CD4-positive, alpha-beta T cell treated with Interleukin-1 beta for 1 hour (primary cell): ENCODE results near the gene TMEM132C.

Experiments used
- DNase-seq, 2 donors: peaks; one replicate each; pipeline ENCODE4 v3.0.0-alpha.2; 2020 to 2022

The TMEM132C gene

GRCh38 chr12:128509170-128509569 is 242.2 kb downstream of the TMEM132C start:
- DNase-seq = no peak

- no peak for DNase-seq
Observed at GRCh38 chr12:128510511-128510910, 243.5 kb downstream of the TMEM132C start.

DNA sequence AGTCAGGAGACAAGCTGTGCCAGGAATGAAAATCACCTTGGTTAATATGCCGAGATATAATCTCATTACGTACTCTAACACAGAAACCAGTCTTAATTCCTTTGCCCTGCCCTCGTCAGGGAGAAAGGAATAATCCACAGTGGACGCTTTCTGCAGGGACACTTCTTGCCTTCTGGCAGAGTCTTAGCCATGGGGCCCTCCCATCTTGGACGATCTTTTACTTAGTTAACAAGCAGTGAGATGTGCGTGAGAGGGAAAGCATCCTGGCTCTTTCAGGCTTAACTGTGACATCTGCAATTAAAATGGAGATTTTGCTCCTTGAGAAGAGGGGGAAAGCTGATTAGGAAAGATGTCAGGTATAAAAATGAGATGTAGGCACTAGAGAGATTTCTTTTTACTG is 246.4 kb downstream of the TMEM132C start:
- no peak for DNase-seq

GRCh38 chr12:128513831-128514230 is 246.9 kb downstream of the TMEM132C start:
- no peak for DNase-seq

- no peak for DNase-seq
Observed at GRCh38 chr12:128518644-128519043, 251.7 kb downstream of the TMEM132C start.

DNA sequence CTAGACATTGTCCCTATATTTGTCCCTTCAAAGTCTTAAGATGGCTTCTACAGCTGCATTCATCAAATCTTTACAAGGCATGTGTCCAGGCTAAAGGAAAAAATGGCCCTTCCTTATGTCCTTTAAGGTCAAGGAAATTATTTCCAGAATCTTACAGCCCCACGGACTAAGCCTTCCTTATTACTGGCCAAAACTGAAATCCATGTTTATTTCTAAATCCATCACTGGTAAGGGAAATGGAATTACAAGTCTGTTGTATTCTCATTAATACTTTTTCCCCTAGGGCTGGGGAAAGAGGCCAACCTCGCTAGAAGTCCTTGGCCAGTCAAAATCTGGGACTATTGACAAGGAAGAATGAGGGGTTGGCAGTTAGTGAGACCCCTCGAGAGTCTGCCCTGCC is 252.5 kb downstream of the TMEM132C start:
- no peak for DNase-seq

- no peak for DNase-seq
Observed at GRCh38 chr12:128521981-128522380, 255.0 kb downstream of the TMEM132C start.

DNA sequence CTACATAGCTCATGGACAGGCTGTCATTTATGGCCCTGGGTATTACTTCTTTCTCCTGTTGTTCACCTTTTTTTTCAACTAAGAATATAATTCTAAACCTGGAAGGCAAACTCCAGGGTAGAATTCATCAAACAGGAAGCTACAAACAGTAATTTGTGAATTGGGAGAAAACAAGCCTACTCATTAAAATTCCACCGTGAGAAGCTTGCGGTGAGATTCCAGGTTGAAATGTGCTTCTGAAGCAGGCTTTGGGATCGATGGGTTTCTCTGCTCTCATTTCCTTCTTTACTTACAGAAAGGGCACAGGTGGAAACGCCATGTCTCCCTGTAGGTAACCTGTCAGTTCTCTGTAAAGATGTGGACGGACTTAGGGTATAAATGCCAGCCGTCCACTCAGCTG is 257.5 kb downstream of the TMEM132C start:
- no peak for DNase-seq

DNA sequence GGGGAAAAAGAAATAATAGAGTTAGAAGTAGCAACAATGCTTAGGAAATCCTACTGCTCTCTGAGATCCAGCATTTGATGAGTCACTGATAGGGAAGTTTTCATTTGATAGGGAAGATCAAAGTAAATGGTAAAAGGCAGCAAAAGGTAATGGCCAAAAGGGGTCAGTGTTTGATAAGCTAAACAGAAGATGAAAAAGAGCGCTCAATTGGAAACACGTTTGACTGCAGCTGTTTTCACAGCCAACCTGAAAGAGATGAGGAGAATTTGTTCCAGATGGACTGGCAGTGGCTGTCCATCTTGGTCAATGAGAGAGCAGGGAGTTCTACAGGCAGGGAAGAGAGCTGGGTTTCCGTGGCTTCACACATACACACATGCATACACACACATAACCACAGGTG is 264.2 kb downstream of the TMEM132C start:
- no peak for DNase-seq

GRCh38 chr12:128534906-128535305 is 267.9 kb downstream of the TMEM132C start:
- DNase-seq = peak in 1 of 2 donors; percentile 12

DNA sequence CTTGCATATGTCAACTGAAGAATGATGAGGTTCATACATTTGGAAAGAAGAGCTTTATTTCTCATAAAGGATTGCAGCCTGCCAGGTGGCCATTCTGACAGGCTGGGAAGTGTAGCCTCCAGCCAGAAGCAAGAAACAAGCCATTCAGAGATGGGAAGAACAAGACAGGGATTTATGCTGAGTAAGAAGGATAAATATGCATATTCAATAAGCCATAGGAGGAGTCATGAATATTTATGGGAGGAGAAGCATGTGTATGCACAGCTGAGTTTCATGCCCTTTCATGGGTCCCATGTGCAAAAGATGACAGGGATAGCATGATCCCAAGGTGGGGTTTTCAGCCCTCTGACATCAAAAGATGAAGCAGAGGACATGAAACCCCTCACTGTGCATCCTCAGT is 269.8 kb downstream of the TMEM132C start:
- DNase-seq = no peak

GRCh38 chr12:128537668-128538067 is 270.7 kb downstream of the TMEM132C start:
- DNase-seq = no peak

DNA sequence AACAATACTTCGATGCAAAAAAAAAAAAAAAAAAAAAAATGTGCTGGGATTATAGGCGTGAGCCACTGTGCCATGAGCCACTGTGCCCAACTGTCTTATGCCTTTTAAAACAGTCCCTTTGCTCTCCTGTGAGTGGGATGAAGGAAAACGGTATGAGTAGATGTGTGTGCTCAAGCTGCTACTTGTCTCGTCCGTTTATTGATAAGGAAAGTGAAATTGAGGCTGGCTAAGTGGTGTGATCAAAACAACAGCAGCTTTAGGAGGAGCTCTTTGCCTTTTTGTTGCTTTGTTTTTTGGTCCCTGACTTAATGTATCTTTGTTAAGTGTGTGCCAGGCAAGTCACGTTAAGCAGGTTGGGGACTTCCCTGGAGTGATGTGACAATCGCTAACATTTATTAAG is 275.9 kb downstream of the TMEM132C start:
- DNase-seq = peak in 1 of 2 donors; percentile 7

DNA sequence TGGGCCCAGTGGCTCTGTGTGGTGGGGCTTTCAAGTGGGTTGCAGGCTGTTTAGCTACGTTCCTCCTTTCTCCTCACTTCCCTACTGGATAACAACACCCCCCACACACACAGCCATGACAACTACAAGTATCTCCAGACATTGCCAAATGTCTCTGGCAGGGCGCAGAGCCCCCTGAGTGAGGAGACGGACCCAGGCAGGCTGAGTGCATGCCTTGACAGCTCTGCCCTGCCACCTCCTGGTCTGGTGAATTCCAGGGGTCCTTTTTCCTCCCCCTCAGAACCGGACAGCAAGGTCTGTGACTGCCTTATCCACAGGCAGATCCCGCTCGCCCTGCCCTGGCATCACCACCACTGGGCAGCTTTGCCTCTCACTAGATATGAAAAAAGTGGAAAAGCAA is 276.5 kb downstream of the TMEM132C start:
- no peak for DNase-seq

- no peak for DNase-seq
Observed at GRCh38 chr12:128543971-128544370, 277.0 kb downstream of the TMEM132C start.

DNA sequence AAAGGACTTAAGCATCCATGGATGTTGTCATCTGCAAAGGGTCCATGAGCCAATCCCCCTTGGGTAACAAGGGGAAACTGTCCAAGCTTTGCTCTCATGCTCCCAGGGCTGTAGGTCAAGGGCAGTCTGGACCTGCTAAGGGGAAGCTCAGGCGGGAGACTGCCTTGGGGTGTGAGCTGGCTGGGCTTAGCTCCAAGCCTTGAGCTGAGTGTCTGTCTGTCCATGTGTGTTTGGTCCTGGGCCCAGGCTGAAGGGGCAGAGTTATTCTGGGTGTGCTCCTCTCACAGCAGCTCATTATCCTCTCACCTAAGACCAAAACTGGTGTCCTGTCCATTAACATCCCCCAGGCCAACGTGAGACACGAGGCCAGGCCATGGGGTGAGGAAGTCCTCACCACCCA is 282.0 kb downstream of the TMEM132C start:
- DNase-seq = no peak

GRCh38 chr12:128549601-128550218 is 282.7 kb downstream of the TMEM132C start:
- no peak for DNase-seq

- no peak for DNase-seq
Observed at GRCh38 chr12:128551266-128551665, 284.3 kb downstream of the TMEM132C start.

GRCh38 chr12:128554546-128555304 is 287.8 kb downstream of the TMEM132C start:
- DNase-seq = no peak

GRCh38 chr12:128557231-128557630 is 290.3 kb downstream of the TMEM132C start:
- DNase-seq = no peak

DNA sequence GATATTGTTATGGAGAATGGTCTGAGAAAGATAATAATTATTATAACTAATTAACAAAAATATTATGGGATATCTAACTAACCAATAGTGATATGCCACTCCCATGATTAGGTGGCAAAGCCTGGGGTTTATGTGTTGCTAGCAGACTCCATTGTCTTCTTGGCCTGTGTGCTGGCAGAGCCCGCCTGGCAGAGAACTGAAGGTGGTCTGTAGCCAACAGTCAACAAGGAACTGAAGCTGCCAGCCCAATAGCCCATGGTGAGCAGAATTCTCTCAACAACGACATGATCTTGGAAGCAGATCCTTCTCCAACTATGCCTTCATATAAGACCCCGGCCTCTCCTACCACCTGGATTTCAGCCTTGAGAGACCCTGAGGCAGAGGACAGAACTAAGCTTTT is 298.0 kb downstream of the TMEM132C start:
- no peak for DNase-seq

DNA sequence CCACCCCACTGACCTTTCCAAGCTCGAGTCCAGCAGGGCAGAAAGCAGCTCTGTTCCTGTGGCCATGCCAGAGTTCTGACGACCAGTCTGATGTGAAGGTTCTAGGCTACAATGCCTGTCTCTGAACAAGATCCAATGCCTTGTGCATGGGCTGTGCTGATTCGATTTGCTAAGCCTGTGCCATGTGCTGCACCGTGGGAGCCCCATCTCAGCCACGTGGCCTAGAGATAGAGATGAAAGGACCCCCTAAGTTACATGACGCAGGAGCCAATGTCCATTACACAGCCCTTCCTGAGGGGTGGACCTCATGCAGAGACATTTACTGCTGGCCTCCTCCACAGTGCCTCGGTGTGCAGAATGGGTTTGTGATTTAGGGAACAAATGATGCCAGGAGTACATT is 300.8 kb downstream of the TMEM132C start:
- DNase-seq = no peak

- peak in 1 of 2 donors; percentile 24 for DNase-seq
Observed at GRCh38 chr12:128570191-128571065, 303.5 kb downstream of the TMEM132C start.
